Trophoblast cell (in vitro differentiated cells and primary cell): ENCODE measurements around the gene OTUD3.

ENCODE experiments used
- DNase-seq, 2 donors: peaks; one replicate each; pipeline ENCODE4 v3.0.0-alpha.2; 2016
- H2AFZ ChIP-seq: 2 replicates; pipeline ENCODE4 v1.6.1; 2013; ENCODE audit warnings: low read length, moderate library complexity, mild to moderate bottlenecking; ENCODE audit not compliant: insufficient read depth, poor library complexity
- H2AK5ac ChIP-seq: 2 replicates; pipeline ENCODE4 v1.6.1; 2013; ENCODE audit warnings: mild to moderate bottlenecking, low read length
- H2BK120ac ChIP-seq: 2 replicates; pipeline ENCODE4 v1.6.1; 2013; ENCODE audit warnings: low read length, mild to moderate bottlenecking, moderate library complexity; ENCODE audit not compliant: insufficient read depth, poor library complexity
- H2BK12ac ChIP-seq: 2 replicates; pipeline ENCODE4 v1.6.1; 2013; ENCODE audit warnings: mild to moderate bottlenecking, low read length, moderate library complexity
- H2BK5ac ChIP-seq: 2 replicates; pipeline ENCODE4 v1.6.1; 2013; ENCODE audit warnings: low read length, low read depth, moderate library complexity, mild to moderate bottlenecking; ENCODE audit not compliant: poor library complexity
- H3K14ac ChIP-seq: 2 replicates; pipeline ENCODE4 v1.6.1; 2013; ENCODE audit warnings: mild to moderate bottlenecking, low read length
- H3K18ac ChIP-seq: 2 replicates; pipeline ENCODE4 v1.6.1; 2013; ENCODE audit warnings: mild to moderate bottlenecking, low read length
- H3K23ac ChIP-seq: 2 replicates; pipeline ENCODE4 v1.6.1; 2013; ENCODE audit warnings: low read length
- H3K27ac ChIP-seq: 2 replicates; pipeline ENCODE4 v1.5.1; 2013; ENCODE audit warnings: low read depth, mild to moderate bottlenecking, inconsistent platforms, low read length, moderate library complexity
- H3K27me3 ChIP-seq: 2 replicates; pipeline ENCODE4 v1.6.1; 2013; ENCODE audit warnings: inconsistent platforms, mild to moderate bottlenecking, low read length, moderate library complexity; ENCODE audit not compliant: insufficient read depth
- H3K36me3 ChIP-seq, 2 experiments: 1 replicate in 1 of 2; 2 replicates in 1 of 2; pipeline ENCODE4 v1.6.1; 2013; ENCODE audit warnings: low read length in 2 of 2, mild to moderate bottlenecking in 2 of 2, moderate library complexity in 1 of 2; ENCODE audit not compliant: insufficient read depth in 2 of 2, control insufficient read depth in 1 of 2
- H3K4ac ChIP-seq: 2 replicates; pipeline ENCODE4 v1.6.1; 2013; ENCODE audit warnings: low read depth, mild to moderate bottlenecking, low read length, moderate library complexity
- H3K4me1 ChIP-seq, 2 experiments: 1 replicate in 1 of 2; 2 replicates in 1 of 2; pipeline ENCODE4 v1.6.1; 2013; ENCODE audit warnings: low read length in 2 of 2, mild to moderate bottlenecking in 2 of 2, moderate library complexity in 1 of 2; ENCODE audit not compliant: insufficient read depth in 2 of 2, control insufficient read depth in 1 of 2
- H3K4me2 ChIP-seq: 2 replicates; pipeline ENCODE4 v1.6.1; 2013; ENCODE audit warnings: inconsistent platforms, mild to moderate bottlenecking, low read length, moderate library complexity
- H3K4me3 ChIP-seq: 2 replicates; pipeline ENCODE4 v1.5.1; 2013; ENCODE audit warnings: mild to moderate bottlenecking, low read depth, low read length, inconsistent platforms
- H3K79me1 ChIP-seq: one replicate; pipeline ENCODE4 v1.6.1; 2013; ENCODE audit warnings: low read length
- H3K79me2 ChIP-seq: 2 replicates; pipeline ENCODE4 v1.6.1; 2013; ENCODE audit warnings: low read length, mild to moderate bottlenecking; ENCODE audit not compliant: control insufficient read depth, insufficient read depth, poor library complexity
- H3K9ac ChIP-seq: 2 replicates; pipeline ENCODE4 v1.6.1; 2013; ENCODE audit warnings: mild to moderate bottlenecking, low read length
- H3K9me3 ChIP-seq: 2 replicates; pipeline ENCODE4 v1.6.1; 2013; ENCODE audit warnings: low read depth, mild to moderate bottlenecking, control low read depth, inconsistent platforms, low read length; ENCODE audit not compliant: insufficient read depth
- H4K12ac ChIP-seq: 2 replicates; pipeline ENCODE4 v1.6.1; 2013; ENCODE audit warnings: low read depth, mild to moderate bottlenecking, low read length, moderate library complexity
- H4K8ac ChIP-seq: 2 replicates; pipeline ENCODE4 v1.6.1; 2013; ENCODE audit warnings: low read depth, mild to moderate bottlenecking, low read length, moderate library complexity
- H4K91ac ChIP-seq: one replicate; pipeline ENCODE4 v1.6.1; 2013; ENCODE audit warnings: low read depth, mild to moderate bottlenecking, low read length, moderate library complexity
- WGBS: extraction: QIAGEN DNeasy Blood & Tissue Kit; methylation state at CpG from one replicate; pipeline ENCODE4 v1.1.7; 2013; ENCODE audit warnings: missing lambda C conversion rate; ENCODE audit not compliant: insufficient read length, insufficient coverage; ENCODE audit errors: extremely low coverage; 5-methylcytosine and 5-hydroxymethylcytosine counted together

OTUD3 gene

GRCh38 chr1:19942657-19943056 lies 60.5 kb downstream of the OTUD3 start:
- Histone ChIP-seq H3K4me2 (no peak overlapping the region), H4K91ac (no peak overlapping the region), H2BK120ac (no peak overlapping the region), H3K23ac (no peak overlapping the region), H3K18ac (no peak overlapping the region), H3K27ac (no peak overlapping the region), H2BK12ac (no peak overlapping the region), H3K4me1 (no peaks in the 10 kb centered on the region), H3K4me3 (no peak overlapping the region), H3K4ac (no peak overlapping the region), H3K79me1 (no peaks in the 10 kb centered on the region), H2AFZ (no peak overlapping the region), H3K79me2 (no peaks in the 10 kb centered on the region), H4K8ac (no peak overlapping the region), H2AK5ac (no peak overlapping the region), H3K9ac (no peak overlapping the region), H3K36me3 (no peaks in the 10 kb centered on the region), H3K27me3 (no peaks in the 10 kb centered on the region), H3K9me3 (no peaks in the 10 kb centered on the region), H3K14ac (no peak overlapping the region), H4K12ac (no peak overlapping the region), H2BK5ac (no peak overlapping the region)
- no CpG with 5 or more reads among the region's 2 CpGs for WGBS
- no peak for DNase-seq

GRCh38 chr1:19945914-19946313 lies 63.7 kb downstream of the OTUD3 start:
- Histone ChIP-seq H3K4me3 (no peak overlapping the region), H2BK12ac (no peak overlapping the region)

GRCh38 chr1:19946331-19946751 lies 64.1 kb downstream of the OTUD3 start:
- no peak overlapping the region for H3K23ac ChIP-seq
- H4K12ac ChIP-seq = no peak overlapping the region
- no peak overlapping the region for H3K9ac ChIP-seq
- no peaks in the 10 kb centered on the region for H3K9me3 ChIP-seq
- no peak overlapping the region for H3K14ac ChIP-seq
- H3K27me3 ChIP-seq = no peaks in the 10 kb centered on the region
- DNase-seq = peak in 1 of 2 donors; percentile 39
- no peak overlapping the region for H4K91ac ChIP-seq
- H3K4me2 ChIP-seq = no peak overlapping the region
- no peaks in the 10 kb centered on the region for H3K79me1 ChIP-seq
- H3K4me3 ChIP-seq = no peak overlapping the region
- no peak overlapping the region for H2BK120ac ChIP-seq
- whole genome bisulfite sequencing = no CpG with 5 or more reads among the region's 6 CpGs
- no peaks in the 10 kb centered on the region for H3K36me3 ChIP-seq
- H3K4me1 ChIP-seq = no peaks in the 10 kb centered on the region
- no peaks in the 10 kb centered on the region for H3K79me2 ChIP-seq
- no peak overlapping the region for H2AK5ac ChIP-seq
- no peak overlapping the region for H2AFZ ChIP-seq
- H3K18ac ChIP-seq = no peak overlapping the region
- no peak overlapping the region for H4K8ac ChIP-seq
- no peak overlapping the region for H3K27ac ChIP-seq
- H2BK5ac ChIP-seq = no peak overlapping the region
- H3K4ac ChIP-seq = no peak overlapping the region
- no peak overlapping the region for H2BK12ac ChIP-seq

More at GRCh38 chr1:19945914-19946313, 63.7 kb downstream of the OTUD3 start:
- no peak overlapping the region for H3K23ac ChIP-seq
- no peaks in the 10 kb centered on the region for H3K4me1 ChIP-seq
- no CpG with 5 or more reads among the region's 2 CpGs for WGBS
- H3K4me2 ChIP-seq = no peak overlapping the region
- no peak overlapping the region for H3K27ac ChIP-seq
- H3K27me3 ChIP-seq = no peaks in the 10 kb centered on the region
- no peak overlapping the region for H4K12ac ChIP-seq
- H4K8ac ChIP-seq = no peak overlapping the region
- H3K4ac ChIP-seq = no peak overlapping the region
- no peak overlapping the region for H2AFZ ChIP-seq
- no peak overlapping the region for H2AK5ac ChIP-seq
- H3K9me3 ChIP-seq = no peaks in the 10 kb centered on the region
- H3K36me3 ChIP-seq = no peaks in the 10 kb centered on the region
- H3K14ac ChIP-seq = no peak overlapping the region
- no peak overlapping the region for H2BK5ac ChIP-seq
- DNase-seq = no peak
- H3K79me1 ChIP-seq = no peaks in the 10 kb centered on the region
- H3K9ac ChIP-seq = no peak overlapping the region
- no peak overlapping the region for H2BK120ac ChIP-seq
- H4K91ac ChIP-seq = no peak overlapping the region
- no peak overlapping the region for H3K18ac ChIP-seq
- no peaks in the 10 kb centered on the region for H3K79me2 ChIP-seq

- H3K9ac ChIP-seq = no peak overlapping the region
- no peaks in the 10 kb centered on the region for H3K4me1 ChIP-seq
- no peak overlapping the region for H4K91ac ChIP-seq
- H3K79me1 ChIP-seq = no peaks in the 10 kb centered on the region
- no peak overlapping the region for H4K12ac ChIP-seq
- no peak overlapping the region for H3K4ac ChIP-seq
- no peaks in the 10 kb centered on the region for H3K79me2 ChIP-seq
- H2BK120ac ChIP-seq = no peak overlapping the region
- no peaks in the 10 kb centered on the region for H3K27me3 ChIP-seq
- no peak overlapping the region for H3K18ac ChIP-seq
- H3K36me3 ChIP-seq = no peaks in the 10 kb centered on the region
- no peak overlapping the region for H3K27ac ChIP-seq
- no peak overlapping the region for H3K23ac ChIP-seq
- no peak overlapping the region for H2AK5ac ChIP-seq
- H2AFZ ChIP-seq = no peak overlapping the region
- no CpG with 5 or more reads among the region's 3 CpGs for WGBS
- no peak overlapping the region for H3K14ac ChIP-seq
- DNase-seq = no peak
- H3K4me3 ChIP-seq = no peak overlapping the region
- no peaks in the 10 kb centered on the region for H3K9me3 ChIP-seq
- no peak overlapping the region for H2BK12ac ChIP-seq
- H4K8ac ChIP-seq = no peak overlapping the region
- H2BK5ac ChIP-seq = no peak overlapping the region
- no peak overlapping the region for H3K4me2 ChIP-seq
Measured at GRCh38 chr1:19946971-19947370, 64.8 kb downstream of the OTUD3 start.
